Neural progenitor cell (in vitro differentiated cells): ENCODE measurements around the gene CHST12.

Source experiments
- EZH2 ChIP-seq: fragments of 200-600 bp; sonication (generic); IDR thresholded peaks from 2 replicates; pipeline ENCODE4 v1.6.1; 2017; ENCODE audit warnings: antibody characterized with exemption, mild to moderate bottlenecking, moderate library complexity
- EZH2phosphoT487 ChIP-seq: fragments of 200-600 bp; sonication (generic); IDR thresholded peaks from 2 replicates; pipeline ENCODE4 v1.6.1; 2017; ENCODE audit warnings: antibody characterized with exemption
- TF ChIP-seq, protein P1 (sequence below): fragments of 200-600 bp; sonication (generic); IDR thresholded peaks from 2 replicates; pipeline ENCODE4 v1.5.1; 2017; ENCODE audit warnings: antibody characterized with exemption, mild to moderate bottlenecking

DNA sequence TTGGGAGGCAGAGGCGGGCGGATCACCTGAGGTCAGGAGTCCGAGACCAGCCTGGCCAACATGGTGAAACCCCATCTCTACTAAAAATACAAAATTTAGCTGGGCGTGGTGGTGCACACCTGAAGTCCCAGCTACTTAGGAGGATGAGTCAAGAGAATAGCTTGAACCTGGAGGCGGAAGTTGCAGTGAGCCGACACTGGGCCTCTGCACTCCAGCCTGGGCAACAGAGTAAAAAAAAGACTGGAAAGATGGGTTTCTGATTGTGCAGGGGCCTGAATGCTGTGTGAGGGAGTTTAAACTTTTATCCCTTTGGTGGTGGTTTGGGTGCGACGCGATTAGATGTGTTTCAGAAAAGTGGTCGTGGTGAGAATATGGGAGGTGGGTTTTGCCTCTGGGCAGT lies 1.8 kb downstream of the CHST12 start:
- TF ChIP-seq, protein P1, sequence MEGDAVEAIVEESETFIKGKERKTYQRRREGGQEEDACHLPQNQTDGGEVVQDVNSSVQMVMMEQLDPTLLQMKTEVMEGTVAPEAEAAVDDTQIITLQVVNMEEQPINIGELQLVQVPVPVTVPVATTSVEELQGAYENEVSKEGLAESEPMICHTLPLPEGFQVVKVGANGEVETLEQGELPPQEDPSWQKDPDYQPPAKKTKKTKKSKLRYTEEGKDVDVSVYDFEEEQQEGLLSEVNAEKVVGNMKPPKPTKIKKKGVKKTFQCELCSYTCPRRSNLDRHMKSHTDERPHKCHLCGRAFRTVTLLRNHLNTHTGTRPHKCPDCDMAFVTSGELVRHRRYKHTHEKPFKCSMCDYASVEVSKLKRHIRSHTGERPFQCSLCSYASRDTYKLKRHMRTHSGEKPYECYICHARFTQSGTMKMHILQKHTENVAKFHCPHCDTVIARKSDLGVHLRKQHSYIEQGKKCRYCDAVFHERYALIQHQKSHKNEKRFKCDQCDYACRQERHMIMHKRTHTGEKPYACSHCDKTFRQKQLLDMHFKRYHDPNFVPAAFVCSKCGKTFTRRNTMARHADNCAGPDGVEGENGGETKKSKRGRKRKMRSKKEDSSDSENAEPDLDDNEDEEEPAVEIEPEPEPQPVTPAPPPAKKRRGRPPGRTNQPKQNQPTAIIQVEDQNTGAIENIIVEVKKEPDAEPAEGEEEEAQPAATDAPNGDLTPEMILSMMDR: no peak
- TF ChIP-seq EZH2phosphoT487 (no peak), EZH2 (no peak)
